Mesothelial cell of epicardium (in vitro differentiated cells): ENCODE measurements around the gene KLHL29. TPM values are rescaled to one million over a fixed set of nuclear protein-coding genes. Genes with fewer than 3 reads are reported as not detected.
A peak's percentile ranks its signal among the peaks of the same experiment; 100 is the strongest.

Experiments used
- DNase-seq, 2 experiments: peaks; one replicate each; pipeline ENCODE4 v3.0.0; 2021; ENCODE audit warnings: low spot score in 2 of 2; ENCODE audit not compliant: unreplicated experiment in 2 of 2
- H3K27ac Mint-ChIP-seq: 2 replicates; pipeline ENCODE4 v1.8.0; 2021; ENCODE audit warnings: mixed read lengths
- H3K27me3 Mint-ChIP-seq: 2 replicates; pipeline ENCODE4 v1.8.0; 2021; ENCODE audit warnings: low read depth, mixed read lengths
- H3K36me3 Mint-ChIP-seq: 2 replicates; pipeline ENCODE4 v1.8.0; 2021; ENCODE audit warnings: mixed read lengths
- H3K4me1 Mint-ChIP-seq: 2 replicates; pipeline ENCODE4 v1.8.0; 2021; ENCODE audit warnings: mixed read lengths
- H3K4me3 Mint-ChIP-seq: 2 replicates; pipeline ENCODE4 v1.8.0; 2021; ENCODE audit warnings: mild to moderate bottlenecking, moderate library complexity, mixed read lengths
- H3K9me3 Mint-ChIP-seq: 2 replicates; pipeline ENCODE4 v1.8.0; 2021; ENCODE audit warnings: mixed read lengths
- total RNA-seq: library from RNA; stranded (reverse); gene quantifications from 3 replicates; pipeline ENCODE4 v1.2.1, GENCODE V29; 2021
- TF ChIP-seq, protein P1 (sequence below): fragments of 200-600 bp; sonication (generic); IDR thresholded peaks from one replicate; pipeline ENCODE4 v1.5.0; 2021; ENCODE audit warnings: antibody characterized with exemption; ENCODE audit not compliant: unreplicated experiment

Gene KLHL29
- total RNA-seq, 1 donor from 2014 or later, result 28.3 TPM

DNA sequence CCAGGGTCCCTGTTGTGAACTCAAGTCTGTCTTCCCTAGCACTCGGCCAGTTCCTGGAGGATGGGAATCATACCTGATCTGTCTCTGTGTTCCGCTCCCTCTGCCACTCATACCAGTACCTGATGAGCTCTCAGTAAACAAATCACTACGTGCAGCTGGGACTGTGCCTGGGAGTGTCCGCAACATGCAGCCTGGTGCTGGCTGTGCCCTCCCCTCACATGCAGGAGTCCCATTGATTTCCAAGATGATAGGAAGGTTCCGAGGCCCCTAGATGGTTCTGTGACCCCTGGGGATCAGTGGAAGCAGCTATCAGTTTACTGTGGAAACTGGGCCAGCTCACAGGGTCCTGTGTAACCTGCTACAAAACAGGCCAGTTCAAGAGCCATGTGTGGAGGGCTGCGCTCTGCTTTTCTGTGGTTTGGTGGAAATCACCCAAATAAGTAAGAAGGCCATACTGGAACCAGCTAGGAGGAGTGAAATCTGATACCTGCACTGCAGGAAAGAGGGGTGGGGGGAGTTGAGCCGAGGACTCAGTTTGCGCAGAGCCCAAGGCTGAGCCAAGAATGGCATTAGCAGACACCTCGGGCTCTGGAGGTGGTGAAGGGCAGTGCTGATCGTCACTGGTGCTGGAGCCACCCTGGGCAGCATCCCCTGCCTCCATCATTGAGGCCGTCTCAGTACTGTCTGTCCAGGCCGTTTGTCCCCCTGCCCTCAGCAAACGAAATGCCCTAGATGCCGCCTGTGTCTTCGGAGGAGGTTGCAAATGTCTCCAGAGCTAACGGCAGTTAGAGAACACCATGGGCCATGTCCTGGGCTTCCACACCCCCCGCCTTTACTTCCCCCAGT is 93.3 kb downstream of the KLHL29 start:
- H3K36me3 Mint-ChIP-seq, result no peaks in the 10 kb centered on the region
- H3K27me3 Mint-ChIP-seq, result no peaks in the 10 kb centered on the region
- H3K9me3 Mint-ChIP-seq, result no peaks in the 10 kb centered on the region
- TF ChIP-seq, protein P1, sequence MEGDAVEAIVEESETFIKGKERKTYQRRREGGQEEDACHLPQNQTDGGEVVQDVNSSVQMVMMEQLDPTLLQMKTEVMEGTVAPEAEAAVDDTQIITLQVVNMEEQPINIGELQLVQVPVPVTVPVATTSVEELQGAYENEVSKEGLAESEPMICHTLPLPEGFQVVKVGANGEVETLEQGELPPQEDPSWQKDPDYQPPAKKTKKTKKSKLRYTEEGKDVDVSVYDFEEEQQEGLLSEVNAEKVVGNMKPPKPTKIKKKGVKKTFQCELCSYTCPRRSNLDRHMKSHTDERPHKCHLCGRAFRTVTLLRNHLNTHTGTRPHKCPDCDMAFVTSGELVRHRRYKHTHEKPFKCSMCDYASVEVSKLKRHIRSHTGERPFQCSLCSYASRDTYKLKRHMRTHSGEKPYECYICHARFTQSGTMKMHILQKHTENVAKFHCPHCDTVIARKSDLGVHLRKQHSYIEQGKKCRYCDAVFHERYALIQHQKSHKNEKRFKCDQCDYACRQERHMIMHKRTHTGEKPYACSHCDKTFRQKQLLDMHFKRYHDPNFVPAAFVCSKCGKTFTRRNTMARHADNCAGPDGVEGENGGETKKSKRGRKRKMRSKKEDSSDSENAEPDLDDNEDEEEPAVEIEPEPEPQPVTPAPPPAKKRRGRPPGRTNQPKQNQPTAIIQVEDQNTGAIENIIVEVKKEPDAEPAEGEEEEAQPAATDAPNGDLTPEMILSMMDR, result no peak
- peak overlapping the region; percentile 92 for H3K27ac Mint-ChIP-seq
- H3K4me3 Mint-ChIP-seq, result no peak overlapping the region
- no peak for DNase-seq
- H3K4me1 Mint-ChIP-seq, result peaks cover 41% of the 10 kb centered on the region

GRCh38 chr2:23478933-23479683 is 94.1 kb downstream of the KLHL29 start:
- Mint-ChIP-seq H3K4me3 (no peak overlapping the region), H3K27ac (peak overlapping the region; percentile 66), H3K9me3 (no peaks in the 10 kb centered on the region), H3K27me3 (no peaks in the 10 kb centered on the region), H3K4me1 (peaks cover 41% of the 10 kb centered on the region), H3K36me3 (no peaks in the 10 kb centered on the region)
- TF ChIP-seq, protein P1, result no peak
- DNase-seq, result no peak

DNA sequence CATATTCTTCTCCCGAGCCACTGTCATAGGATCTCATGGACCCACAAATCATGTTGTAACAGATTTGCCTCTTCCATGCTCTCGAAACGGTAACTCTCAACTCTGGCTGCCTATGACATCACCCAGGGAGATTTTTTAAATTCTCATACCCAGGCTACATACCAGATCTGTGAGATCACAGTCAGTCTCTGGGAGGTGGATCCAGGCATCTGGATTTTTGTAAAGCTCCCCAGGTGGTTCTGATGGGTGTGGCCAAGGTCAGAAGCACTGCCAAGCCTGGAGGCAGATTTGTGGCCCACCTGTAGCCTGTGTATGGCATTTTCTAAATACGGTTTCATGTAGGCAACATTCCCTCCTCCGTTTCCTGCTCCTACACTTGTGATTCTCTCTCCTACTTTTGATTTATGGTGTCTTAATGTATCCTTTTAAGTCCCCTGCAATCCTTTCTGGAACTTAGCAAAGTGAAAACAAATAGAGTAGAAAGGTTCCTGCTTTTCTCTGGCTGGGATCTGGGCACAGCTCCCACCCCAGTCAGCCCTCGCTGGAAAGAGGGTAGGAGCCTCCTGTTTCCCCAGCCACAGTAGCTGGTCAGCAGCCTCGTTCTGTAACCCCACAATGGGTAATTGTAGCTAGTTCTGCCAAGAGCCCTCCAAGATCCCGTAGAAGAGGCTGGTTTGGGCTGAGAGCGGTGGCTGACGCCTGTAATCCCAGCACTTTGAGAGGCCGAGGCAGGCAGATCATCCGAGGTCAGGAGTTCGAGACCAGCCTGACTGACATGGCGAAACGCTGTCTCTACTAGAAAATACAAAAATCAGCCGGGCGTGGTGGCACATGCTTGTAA is 96.2 kb downstream of the KLHL29 start:
- Mint-ChIP-seq H3K4me3 (no peak overlapping the region), H3K36me3 (no peaks in the 10 kb centered on the region), H3K27ac (peak overlapping the region; percentile 96), H3K4me1 (peaks cover 41% of the 10 kb centered on the region), H3K27me3 (no peaks in the 10 kb centered on the region), H3K9me3 (no peaks in the 10 kb centered on the region)
- peak; percentile 38 to 67 for DNase-seq
- TF ChIP-seq, protein P1, result no peak

- DNase-seq, result no peak
- H3K9me3 Mint-ChIP-seq, result no peaks in the 10 kb centered on the region
- peaks cover 41% of the 10 kb centered on the region for H3K4me1 Mint-ChIP-seq
- no peak overlapping the region for H3K4me3 Mint-ChIP-seq
- H3K27ac Mint-ChIP-seq, result peak overlapping the region; percentile 96
- no peaks in the 10 kb centered on the region for H3K27me3 Mint-ChIP-seq
- H3K36me3 Mint-ChIP-seq, result no peaks in the 10 kb centered on the region
- TF ChIP-seq, protein P1, result no peak
Observed at GRCh38 chr2:23482188-23482587, 97.2 kb downstream of the KLHL29 start.

- Mint-ChIP-seq H3K4me1 (peaks cover 41% of the 10 kb centered on the region), H3K36me3 (no peaks in the 10 kb centered on the region), H3K4me3 (no peak overlapping the region), H3K27ac (peak overlapping the region; percentile 96), H3K27me3 (no peaks in the 10 kb centered on the region), H3K9me3 (no peaks in the 10 kb centered on the region)
- no peak for DNase-seq
- TF ChIP-seq, protein P1, result no peak
Observed at GRCh38 chr2:23482607-23483006, 97.6 kb downstream of the KLHL29 start.
